ENCODE results near the gene GNAQ. TPM values are rescaled to one million over a fixed set of nuclear protein-coding genes. Genes with fewer than 3 reads are reported as not detected.

Gene GNAQ
- total RNA-seq, 2 donors from 2014 or later: 13.4 to 17.8 TPM

- H3K27me3 ChIP-seq: no peaks in the 10 kb centered on the region
- no peak for DNase-seq (ENCODE audit: low spot score)
- no peak overlapping the region for H3K27ac ChIP-seq
- no peaks in the 10 kb centered on the region for H3K9me3 ChIP-seq
- no peak overlapping the region for H3K4me3 ChIP-seq
- peaks cover 0 to 24% of the 10 kb centered on the region in 2 donors for H3K4me1 ChIP-seq
- no peaks in the 10 kb centered on the region for H3K36me3 ChIP-seq
- TF ChIP-seq CTCF (IDR thresholded peaks at IDR 0.05): no peak
These were observed 5.2 kb downstream of the GNAQ start for GRCh38 chr9:78026416-78026815.

- Histone ChIP-seq H3K4me3 (no peak overlapping the region), H3K9me3 (no peaks in the 10 kb centered on the region), H3K36me3 (no peaks in the 10 kb centered on the region), H3K4me1 (peaks cover 0 to 36% of the 10 kb centered on the region in 2 donors), H3K27me3 (no peaks in the 10 kb centered on the region), H3K27ac (no peak overlapping the region)
- no peak for TF ChIP-seq CTCF (IDR thresholded peaks at IDR 0.05)
- no peak for DNase-seq (ENCODE audit: low spot score)
These were observed 6.4 kb downstream of the GNAQ start for GRCh38 chr9:78025186-78025585.

GRCh38 chr9:78023003-78023741, 8.4 kb downstream of the GNAQ start:
- Histone ChIP-seq H3K27me3 (no peaks in the 10 kb centered on the region), H3K36me3 (no peaks in the 10 kb centered on the region), H3K27ac (no peak overlapping the region), H3K4me1 (peaks cover 0 to 33% of the 10 kb centered on the region in 2 donors), H3K9me3 (no peaks in the 10 kb centered on the region), H3K4me3 (no peak overlapping the region)
- TF ChIP-seq CTCF (IDR thresholded peaks at IDR 0.05): no peak
- no peak for DNase-seq (ENCODE audit: low spot score)

GRCh38 chr9:78021697-78022096, 9.9 kb downstream of the GNAQ start:
- no peak overlapping the region for H3K4me3 ChIP-seq
- H3K4me1 ChIP-seq: peaks cover 0 to 33% of the 10 kb centered on the region in 2 donors
- peak in 1 of 2 donors; percentile 41 for TF ChIP-seq CTCF (IDR thresholded peaks at IDR 0.05)

GRCh38 chr9:78017190-78017693, 14.4 kb downstream of the GNAQ start:
- no peaks in the 10 kb centered on the region for H3K9me3 ChIP-seq
- H3K27ac ChIP-seq: no peak overlapping the region
- H3K4me1 ChIP-seq: peaks cover 0 to 23% of the 10 kb centered on the region in 2 donors
- H3K4me3 ChIP-seq: no peak overlapping the region
- no peaks in the 10 kb centered on the region for H3K27me3 ChIP-seq
- no peaks in the 10 kb centered on the region for H3K36me3 ChIP-seq
- no peak for TF ChIP-seq CTCF (IDR thresholded peaks at IDR 0.05)
- no peak for DNase-seq (ENCODE audit: low spot score)

More at GRCh38 chr9:78021697-78022096, 9.9 kb downstream of the GNAQ start:
- H3K27ac ChIP-seq: no peak overlapping the region
- DNase-seq (ENCODE audit: low spot score): no peak
- H3K36me3 ChIP-seq: no peaks in the 10 kb centered on the region
- H3K27me3 ChIP-seq: no peaks in the 10 kb centered on the region
- H3K9me3 ChIP-seq: no peaks in the 10 kb centered on the region
